Measurements from ENCODE around the gene TXNRD1.

- TF ChIP-seq CTCF (IDR thresholded peaks at IDR 0.05; ENCODE audit: insufficient read depth, low read depth, low read length) (no peak), EZH2 (IDR thresholded peaks at IDR 0.05; ENCODE audit: insufficient read depth, low read length) (no peak)
Measured at GRCh38 chr12:104292872-104293794, 77.6 kb downstream of the TXNRD1 start.

All from astrocyte (in vitro differentiated cells and primary cell).